ENCODE data around the gene CCDC195.
"Not testable (repeated sequence)": the region's sequence is repeated elsewhere in the genome, so short reads cannot be mapped to it uniquely, and the experiment has no call there.

The CCDC195 gene

GRCh38 chr2:224670203-224670602 is 46.0 kb downstream of the CCDC195 start:
- Mint-ChIP-seq H3K9me3 (no peaks in the 10 kb centered on the region), H3K27ac (no peak overlapping the region), H3K4me1 (ENCODE audit: low read depth) (no peaks in the 10 kb centered on the region), H3K4me3 (no peak overlapping the region), H3K27me3 (ENCODE audit: low read depth) (peaks cover 6% of the 10 kb centered on the region), H3K36me3 (ENCODE audit: low read depth) (no peaks in the 10 kb centered on the region)
- no peak for DNase-seq (ENCODE audit: low spot score)

GRCh38 chr2:224669449-224669848 is 46.7 kb downstream of the CCDC195 start:
- Mint-ChIP-seq H3K4me3 (no peak overlapping the region), H3K9me3 (no peaks in the 10 kb centered on the region), H3K4me1 (ENCODE audit: low read depth) (no peaks in the 10 kb centered on the region), H3K27me3 (ENCODE audit: low read depth) (peaks cover 6% of the 10 kb centered on the region), H3K27ac (no peak overlapping the region), H3K36me3 (ENCODE audit: low read depth) (peaks cover under 1% of the 10 kb centered on the region)
- no peak for DNase-seq (ENCODE audit: low spot score)

- Mint-ChIP-seq H3K27ac (no peak overlapping the region), H3K4me3 (no peak overlapping the region), H3K36me3 (ENCODE audit: low read depth) (peaks cover 2% of the 10 kb centered on the region), H3K9me3 (peaks cover 3% of the 10 kb centered on the region), H3K27me3 (ENCODE audit: low read depth) (peaks cover 6% of the 10 kb centered on the region), H3K4me1 (ENCODE audit: low read depth) (no peaks in the 10 kb centered on the region)
- DNase-seq (ENCODE audit: low spot score), result no peak
These were observed 47.8 kb downstream of the CCDC195 start for GRCh38 chr2:224668123-224668909.

- H3K27me3 Mint-ChIP-seq (ENCODE audit: low read depth), result peaks cover 6% of the 10 kb centered on the region
- H3K9me3 Mint-ChIP-seq, result peaks cover 9% of the 10 kb centered on the region
These were observed 49.1 kb downstream of the CCDC195 start for GRCh38 chr2:224666951-224667553.

GRCh38 chr2:224663322-224663721 is 52.8 kb downstream of the CCDC195 start:
- not testable (repeated sequence) for H3K27me3 Mint-ChIP-seq (ENCODE audit: low read depth); H3K27ac Mint-ChIP-seq; H3K4me3 Mint-ChIP-seq; DNase-seq (ENCODE audit: low spot score); H3K4me1 Mint-ChIP-seq (ENCODE audit: low read depth); H3K36me3 Mint-ChIP-seq (ENCODE audit: low read depth)
- peaks cover 15% of the 10 kb centered on the region for H3K9me3 Mint-ChIP-seq

More at GRCh38 chr2:224666951-224667553, 49.1 kb downstream of the CCDC195 start:
- Mint-ChIP-seq H3K4me1 (ENCODE audit: low read depth) (no peaks in the 10 kb centered on the region), H3K4me3 (no peak overlapping the region), H3K27ac (no peak overlapping the region), H3K36me3 (ENCODE audit: low read depth) (peaks cover 2% of the 10 kb centered on the region)
- DNase-seq (ENCODE audit: low spot score), result no peak

GRCh38 chr2:224661708-224662107 is 54.5 kb downstream of the CCDC195 start:
- not testable (repeated sequence) for DNase-seq (ENCODE audit: low spot score); H3K27ac Mint-ChIP-seq; H3K36me3 Mint-ChIP-seq (ENCODE audit: low read depth); H3K4me3 Mint-ChIP-seq; H3K27me3 Mint-ChIP-seq (ENCODE audit: low read depth); H3K4me1 Mint-ChIP-seq (ENCODE audit: low read depth)
- H3K9me3 Mint-ChIP-seq, result peaks cover 15% of the 10 kb centered on the region

- Mint-ChIP-seq H3K27ac (no peak overlapping the region), H3K4me1 (ENCODE audit: low read depth) (no peaks in the 10 kb centered on the region), H3K4me3 (no peak overlapping the region), H3K27me3 (ENCODE audit: low read depth) (no peaks in the 10 kb centered on the region), H3K9me3 (peaks cover 15% of the 10 kb centered on the region), H3K36me3 (ENCODE audit: low read depth) (peaks cover 2% of the 10 kb centered on the region)
- no peak for DNase-seq (ENCODE audit: low spot score)
These were observed 56.5 kb downstream of the CCDC195 start for GRCh38 chr2:224659714-224660113.

- no peak for DNase-seq (ENCODE audit: low spot score)
- Mint-ChIP-seq H3K27me3 (ENCODE audit: low read depth) (no peaks in the 10 kb centered on the region), H3K4me1 (ENCODE audit: low read depth) (no peaks in the 10 kb centered on the region), H3K27ac (no peak overlapping the region), H3K9me3 (peaks cover 15% of the 10 kb centered on the region), H3K36me3 (ENCODE audit: low read depth) (no peaks in the 10 kb centered on the region), H3K4me3 (no peak overlapping the region)
These were observed 57.3 kb downstream of the CCDC195 start for GRCh38 chr2:224658780-224659405.

GRCh38 chr2:224657349-224657748 is 58.8 kb downstream of the CCDC195 start:
- no peaks in the 10 kb centered on the region for H3K4me1 Mint-ChIP-seq (ENCODE audit: low read depth)
- no peak for DNase-seq (ENCODE audit: low spot score)
- no peaks in the 10 kb centered on the region for H3K36me3 Mint-ChIP-seq (ENCODE audit: low read depth)
- peaks cover 7% of the 10 kb centered on the region for H3K9me3 Mint-ChIP-seq
- no peak overlapping the region for H3K4me3 Mint-ChIP-seq
- no peak overlapping the region for H3K27ac Mint-ChIP-seq
- H3K27me3 Mint-ChIP-seq (ENCODE audit: low read depth), result no peaks in the 10 kb centered on the region

- H3K4me3 Mint-ChIP-seq, result no peak overlapping the region
- no peaks in the 10 kb centered on the region for H3K36me3 Mint-ChIP-seq (ENCODE audit: low read depth)
- peaks cover 4% of the 10 kb centered on the region for H3K27me3 Mint-ChIP-seq (ENCODE audit: low read depth)
- H3K27ac Mint-ChIP-seq, result no peak overlapping the region
- no peak for DNase-seq (ENCODE audit: low spot score)
- H3K9me3 Mint-ChIP-seq, result no peaks in the 10 kb centered on the region
- H3K4me1 Mint-ChIP-seq (ENCODE audit: low read depth), result no peaks in the 10 kb centered on the region
These were observed 61.1 kb downstream of the CCDC195 start for GRCh38 chr2:224655006-224655537.
